Mesenchymal stem cell (in vitro differentiated cells and primary cell): Measurements from ENCODE around the gene GPATCH4.

Source experiments
- DNase-seq: peaks from one replicate; pipeline ENCODE4 v3.0.0-alpha.2; 2013
- H2AFZ ChIP-seq: one replicate; pipeline ENCODE4 v1.6.1; 2013; ENCODE audit warnings: low read depth, mild to moderate bottlenecking, control low read depth, inconsistent platforms, low read length, moderate library complexity
- H2AK5ac ChIP-seq: 2 replicates; pipeline ENCODE4 v1.6.1; 2013; ENCODE audit warnings: low read length, moderate library complexity, mild to moderate bottlenecking, inconsistent platforms; ENCODE audit not compliant: severe bottlenecking
- H2BK120ac ChIP-seq: one replicate; pipeline ENCODE4 v1.6.1; 2013; ENCODE audit warnings: low read depth, mild to moderate bottlenecking, inconsistent platforms, low read length, moderate library complexity
- H2BK12ac ChIP-seq, 2 experiments: one replicate each; pipeline ENCODE4 v1.6.1; 2013; ENCODE audit warnings: inconsistent platforms in 2 of 2, low read length in 2 of 2, mild to moderate bottlenecking in 2 of 2, moderate library complexity in 2 of 2, control low read depth in 1 of 2
- H2BK15ac ChIP-seq: one replicate; pipeline ENCODE4 v1.6.1; 2013; ENCODE audit warnings: mild to moderate bottlenecking, low read depth, inconsistent platforms; ENCODE audit not compliant: poor library complexity, severe bottlenecking
- H2BK5ac ChIP-seq: 2 replicates; pipeline ENCODE4 v1.6.1; 2013; ENCODE audit warnings: low read depth, mild to moderate bottlenecking, low read length, control low read depth, inconsistent platforms; ENCODE audit not compliant: poor library complexity, severe bottlenecking
- H3K14ac ChIP-seq, 2 experiments: one replicate each; pipeline ENCODE4 v1.6.1; 2013; ENCODE audit warnings: inconsistent platforms in 2 of 2, low read length in 2 of 2, control low read depth in 1 of 2, mild to moderate bottlenecking in 1 of 2, moderate library complexity in 1 of 2
- H3K18ac ChIP-seq, 2 experiments: one replicate each; pipeline ENCODE4 v1.6.1; 2013; ENCODE audit warnings: inconsistent platforms in 2 of 2, low read length in 2 of 2, control low read depth in 1 of 2, low read depth in 1 of 2, mild to moderate bottlenecking in 1 of 2
- H3K23ac ChIP-seq, 2 experiments: one replicate each; pipeline ENCODE4 v1.6.1; 2013; ENCODE audit warnings: inconsistent platforms in 2 of 2, low read length in 2 of 2, mild to moderate bottlenecking in 2 of 2, moderate library complexity in 2 of 2, control low read depth in 1 of 2
- H3K27ac ChIP-seq: 2 replicates; pipeline ENCODE4 v1.5.1; 2013; ENCODE audit warnings: mild to moderate bottlenecking, moderate library complexity, low read length, control low read depth, inconsistent platforms; ENCODE audit not compliant: poor library complexity, severe bottlenecking
- H3K27me3 ChIP-seq, 2 experiments: 2 replicates each; pipeline versions ENCODE4 v1.6.1 to v1.7.0; 2013; ENCODE audit warnings: low read length in 2 of 2, mild to moderate bottlenecking in 2 of 2, moderate library complexity in 2 of 2, control low read depth in 1 of 2, inconsistent platforms in 1 of 2; ENCODE audit not compliant: control insufficient read depth in 1 of 2, insufficient read depth in 1 of 2
- H3K36me3 ChIP-seq, 2 experiments: 2 replicates each; pipeline versions ENCODE4 v1.6.1 to v1.7.0; 2013; ENCODE audit warnings: low read length in 2 of 2, control low read depth in 1 of 2, inconsistent platforms in 1 of 2, low read depth in 1 of 2, mild to moderate bottlenecking in 1 of 2; ENCODE audit not compliant: insufficient read depth in 2 of 2, control insufficient read depth in 1 of 2
- H3K4ac ChIP-seq, 2 experiments: one replicate each; pipeline ENCODE4 v1.6.1; 2013; ENCODE audit warnings: inconsistent platforms in 2 of 2, low read length in 2 of 2, mild to moderate bottlenecking in 2 of 2, moderate library complexity in 2 of 2, control low read depth in 1 of 2, low read depth in 1 of 2
- H3K4me1 ChIP-seq: 2 replicates; pipeline ENCODE4 v1.6.1; 2013; ENCODE audit warnings: low read depth, low read length, control low read depth; ENCODE audit not compliant: control insufficient read depth, insufficient read depth
- H3K4me2 ChIP-seq: 2 replicates; pipeline ENCODE4 v1.6.1; 2013; ENCODE audit warnings: low read length, mild to moderate bottlenecking, inconsistent platforms; ENCODE audit not compliant: poor library complexity, severe bottlenecking
- H3K4me3 ChIP-seq, 2 experiments: 2 replicates each; pipeline versions ENCODE4 v1.5.1 to v1.7.0; 2013; ENCODE audit warnings: low read length in 2 of 2, mild to moderate bottlenecking in 2 of 2, control low read depth in 1 of 2, low read depth in 1 of 2; ENCODE audit not compliant: insufficient read depth in 1 of 2
- H3K79me1 ChIP-seq: replicated peaks from 2 replicates; pipeline ENCODE4 v1.6.1; 2013; ENCODE audit warnings: mild to moderate bottlenecking, control low read depth, low read length, inconsistent platforms; ENCODE audit not compliant: poor library complexity, severe bottlenecking
- H3K9ac ChIP-seq: 2 replicates; pipeline ENCODE4 v1.7.0; 2013; ENCODE audit warnings: mild to moderate bottlenecking, low read length, moderate library complexity
- H3K9me3 ChIP-seq: 2 replicates; pipeline ENCODE4 v1.7.0; 2013; ENCODE audit warnings: mild to moderate bottlenecking, low read length; ENCODE audit not compliant: control insufficient read depth
- H4K8ac ChIP-seq: one replicate; pipeline ENCODE4 v1.6.1; 2013; ENCODE audit warnings: inconsistent platforms, mild to moderate bottlenecking, low read length, moderate library complexity
- H4K91ac ChIP-seq: one replicate; pipeline ENCODE4 v1.6.1; 2013; ENCODE audit warnings: mild to moderate bottlenecking, low read length, inconsistent platforms
- WGBS: methylation state at CpG from one replicate; pipeline ENCODE4 v1.1.7; 2013; ENCODE audit warnings: mixed read lengths; 5-methylcytosine and 5-hydroxymethylcytosine counted together

The GPATCH4 gene

GRCh38 chr1:156644146-156644545 lies 42.9 kb upstream of the GPATCH4 start:
- Histone ChIP-seq H3K36me3 (no peaks in the 10 kb centered on the region), H3K27me3 (peaks cover 98 to 99% of the 10 kb centered on the region in 2 experiments), H2BK12ac (no peak overlapping the region), H3K18ac (no peak overlapping the region), H3K9me3 (no peaks in the 10 kb centered on the region), H4K8ac (no peak overlapping the region), H3K4me1 (peaks cover 9% of the 10 kb centered on the region), H2BK15ac (no peak overlapping the region), H2AFZ (no peak overlapping the region), H3K14ac (no peak overlapping the region), H3K79me1 (no peaks in the 10 kb centered on the region), H3K4ac (no peak overlapping the region), H4K91ac (peak overlapping the region; percentile 36), H2BK120ac (no peak overlapping the region), H3K4me2 (no peak overlapping the region), H3K9ac (no peak overlapping the region), H3K23ac (no peak overlapping the region), H2AK5ac (no peak overlapping the region), H2BK5ac (no peak overlapping the region), H3K4me3 (no peak overlapping the region), H3K27ac (no peak overlapping the region)
- 67% methylated on average over 2 of the region's 3 CpGs for WGBS
- no peak for DNase-seq

DNA sequence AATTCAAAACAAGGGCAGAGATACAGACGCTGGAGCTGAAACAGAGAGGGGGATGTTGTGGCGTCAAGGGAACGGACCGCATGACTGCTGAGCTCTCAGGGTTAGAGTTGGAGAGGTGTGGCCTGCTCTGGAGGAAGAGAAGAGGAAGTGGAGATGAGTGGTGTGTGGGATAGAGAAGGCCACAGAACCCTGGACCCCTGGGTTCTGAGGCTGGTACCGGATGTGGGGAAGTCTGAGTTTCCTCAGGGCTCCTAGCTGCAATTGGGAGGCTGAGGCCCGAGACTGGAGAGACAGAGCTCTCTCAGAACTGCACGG lies 42.5 kb upstream of the GPATCH4 start:
- H2BK120ac ChIP-seq = no peak overlapping the region
- DNase-seq = no peak
- no peak overlapping the region for H3K14ac ChIP-seq
- H2AFZ ChIP-seq = no peak overlapping the region
- no peaks in the 10 kb centered on the region for H3K9me3 ChIP-seq
- H4K8ac ChIP-seq = no peak overlapping the region
- H3K79me1 ChIP-seq = no peaks in the 10 kb centered on the region
- H3K4me3 ChIP-seq = no peak overlapping the region
- H2BK15ac ChIP-seq = no peak overlapping the region
- H2AK5ac ChIP-seq = no peak overlapping the region
- H3K4me1 ChIP-seq = peaks cover 9% of the 10 kb centered on the region
- H3K18ac ChIP-seq = no peak overlapping the region
- H3K4ac ChIP-seq = no peak overlapping the region
- H3K36me3 ChIP-seq = no peaks in the 10 kb centered on the region
- peaks cover 98 to 99% of the 10 kb centered on the region in 2 experiments for H3K27me3 ChIP-seq
- no peak overlapping the region for H2BK5ac ChIP-seq
- no peak overlapping the region for H3K27ac ChIP-seq
- no peak overlapping the region for H3K23ac ChIP-seq
- H4K91ac ChIP-seq = no peak overlapping the region
- H3K4me2 ChIP-seq = no peak overlapping the region
- no peak overlapping the region for H2BK12ac ChIP-seq
- 86% methylated on average over 7 of the region's 7 CpGs for WGBS
- no peak overlapping the region for H3K9ac ChIP-seq

GRCh38 chr1:156643049-156643777 lies 41.9 kb upstream of the GPATCH4 start:
- no peaks in the 10 kb centered on the region for H3K9me3 ChIP-seq
- no peak for DNase-seq
- H4K91ac ChIP-seq = no peak overlapping the region
- H2BK5ac ChIP-seq = no peak overlapping the region
- H3K4ac ChIP-seq = no peak overlapping the region
- H3K9ac ChIP-seq = no peak overlapping the region
- WGBS = 32% methylated on average over 2 of the region's 7 CpGs
- no peak overlapping the region for H3K27ac ChIP-seq
- H2BK15ac ChIP-seq = no peak overlapping the region
- no peak overlapping the region for H3K14ac ChIP-seq
- H4K8ac ChIP-seq = no peak overlapping the region
- no peak overlapping the region for H2BK12ac ChIP-seq
- no peak overlapping the region for H3K18ac ChIP-seq
- no peaks in the 10 kb centered on the region for H3K79me1 ChIP-seq
- H3K36me3 ChIP-seq = no peaks in the 10 kb centered on the region
- no peak overlapping the region for H3K4me2 ChIP-seq
- peaks cover 9% of the 10 kb centered on the region for H3K4me1 ChIP-seq
- H2BK120ac ChIP-seq = no peak overlapping the region
- no peak overlapping the region for H2AK5ac ChIP-seq
- H2AFZ ChIP-seq = no peak overlapping the region
- peaks cover 98 to 99% of the 10 kb centered on the region in 2 experiments for H3K27me3 ChIP-seq
- H3K23ac ChIP-seq = no peak overlapping the region
- no peak overlapping the region for H3K4me3 ChIP-seq

DNA sequence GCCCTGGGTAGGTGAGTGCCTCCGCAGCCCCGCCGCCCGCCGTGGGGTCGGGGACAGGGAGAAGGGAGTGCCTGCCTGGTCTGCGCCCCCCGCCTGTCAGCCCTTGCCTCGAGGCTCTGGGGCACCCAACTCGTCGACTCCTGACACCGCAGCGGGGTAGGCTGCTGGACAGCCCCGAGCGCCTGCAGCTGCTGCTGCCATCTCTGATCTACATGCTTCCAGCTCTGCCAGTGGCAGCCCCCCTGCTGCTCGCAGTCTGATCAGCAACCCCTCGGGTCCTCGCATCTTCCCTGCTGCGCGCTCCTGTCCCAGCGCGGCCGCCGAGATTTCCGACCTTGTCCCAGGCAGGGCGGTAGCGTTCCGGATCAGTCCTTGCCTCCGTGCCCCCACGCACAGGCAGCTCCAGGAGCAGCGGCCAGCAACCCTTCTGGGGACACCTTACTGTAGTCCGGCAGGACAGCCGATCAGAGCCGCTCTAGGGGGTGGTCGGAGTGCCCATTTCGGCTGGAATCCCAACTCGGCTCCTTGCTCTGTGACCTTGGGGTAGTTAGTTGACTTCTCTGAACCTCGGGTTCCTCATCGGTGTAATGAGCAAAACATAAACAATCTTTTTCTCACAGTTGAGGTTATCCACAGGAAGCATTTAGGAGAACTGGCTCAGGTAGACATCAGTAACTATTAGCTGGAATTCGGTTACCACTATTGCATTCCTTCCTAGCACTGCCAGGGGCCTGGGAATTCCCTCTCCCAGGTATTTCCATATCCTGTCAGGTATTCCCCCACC lies 41.2 kb upstream of the GPATCH4 start:
- Histone ChIP-seq H3K23ac (no peak overlapping the region), H3K27ac (no peak overlapping the region), H3K4ac (no peak overlapping the region), H3K18ac (peak overlapping the region in 1 of 2 experiments; percentile 18), H4K8ac (no peak overlapping the region), H2BK120ac (no peak overlapping the region), H3K36me3 (no peaks in the 10 kb centered on the region), H3K14ac (no peak overlapping the region), H2BK5ac (no peak overlapping the region), H3K79me1 (no peaks in the 10 kb centered on the region), H3K4me3 (peak overlapping the region in 1 of 2 experiments; percentile 29), H3K4me2 (peak overlapping the region; percentile 67), H3K9me3 (no peaks in the 10 kb centered on the region), H2AK5ac (no peak overlapping the region), H3K27me3 (peaks cover 96 to 97% of the 10 kb centered on the region in 2 experiments), H3K4me1 (peaks cover 9% of the 10 kb centered on the region), H2AFZ (no peak overlapping the region), H4K91ac (no peak overlapping the region), H3K9ac (no peak overlapping the region), H2BK12ac (no peak overlapping the region), H2BK15ac (peak overlapping the region; percentile 30)
- WGBS = 6% methylated on average over 38 of the region's 40 CpGs
- no peak for DNase-seq
